Astrocyte (in vitro differentiated cells and primary cell): ENCODE results near the gene PRKCH. TPM values are rescaled to one million over a fixed set of nuclear protein-coding genes. Genes with fewer than 3 reads are reported as not detected.

Experiments
- DNase-seq: peaks from one replicate; pipeline ENCODE4 v3.0.0-alpha.2; 2010; ENCODE audit warnings: low read depth
- FAIRE-seq: peaks from 2 replicates; lab custom pipeline; 2011; peaks lifted over from hg19 to GRCh38; lab: Jason Lieb, UNC
- H2AFZ ChIP-seq: 2 replicates; pipeline ENCODE4 v1.6.0; 2012; ENCODE audit warnings: low read depth, low read length, inconsistent platforms
- H3K27ac ChIP-seq: 2 replicates; pipeline ENCODE4 v1.5.1; 2011; ENCODE audit warnings: low read depth, low read length, inconsistent platforms
- H3K27me3 ChIP-seq: 2 replicates; pipeline ENCODE4 v1.6.0; 2011; ENCODE audit warnings: low read length, inconsistent platforms; ENCODE audit not compliant: insufficient read depth
- H3K36me3 ChIP-seq: 2 replicates; pipeline ENCODE4 v1.5.1; 2011; ENCODE audit warnings: low read length, inconsistent platforms; ENCODE audit not compliant: insufficient read depth
- H3K4me1 ChIP-seq: 2 replicates; pipeline ENCODE4 v1.5.1; 2011; ENCODE audit warnings: low read length, inconsistent platforms; ENCODE audit not compliant: insufficient read depth
- H3K4me2 ChIP-seq: 2 replicates; pipeline ENCODE4 v1.6.0; 2012; ENCODE audit warnings: low read length, inconsistent platforms
- H3K4me3 ChIP-seq: 2 replicates; pipeline ENCODE4 v1.5.1; 2011; ENCODE audit warnings: low read depth, mild to moderate bottlenecking, low read length, inconsistent platforms; ENCODE audit not compliant: insufficient read depth
- H3K79me2 ChIP-seq: 2 replicates; pipeline ENCODE4 v1.6.0; 2012; ENCODE audit warnings: mild to moderate bottlenecking, low read length, inconsistent platforms; ENCODE audit not compliant: insufficient read depth
- H3K9ac ChIP-seq: 2 replicates; pipeline ENCODE4 v1.6.0; 2012; ENCODE audit warnings: mild to moderate bottlenecking, low read length, inconsistent platforms
- H3K9me3 ChIP-seq: 2 replicates; pipeline ENCODE4 v1.5.1; 2012; ENCODE audit warnings: low read depth, mild to moderate bottlenecking, low read length, inconsistent platforms; ENCODE audit not compliant: insufficient read depth
- H4K20me1 ChIP-seq: 2 replicates; pipeline ENCODE4 v1.6.0; 2012; ENCODE audit warnings: low read length, inconsistent platforms; ENCODE audit not compliant: insufficient read depth
- H3K27ac Mint-ChIP-seq: one replicate; pipeline ENCODE4 v1.8.0; 2021; ENCODE audit warnings: mild to moderate bottlenecking, mixed read lengths; ENCODE audit not compliant: unreplicated experiment
- H3K27me3 Mint-ChIP-seq: one replicate; pipeline ENCODE4 v1.8.0; 2021; ENCODE audit warnings: low read depth, mixed read lengths; ENCODE audit not compliant: unreplicated experiment
- H3K36me3 Mint-ChIP-seq: one replicate; pipeline ENCODE4 v1.8.0; 2021; ENCODE audit warnings: low read depth, mixed read lengths; ENCODE audit not compliant: unreplicated experiment
- H3K4me1 Mint-ChIP-seq: one replicate; pipeline ENCODE4 v1.8.0; 2021; ENCODE audit warnings: low read depth, mixed read lengths; ENCODE audit not compliant: unreplicated experiment
- H3K4me3 Mint-ChIP-seq: one replicate; pipeline ENCODE4 v1.8.0; 2021; ENCODE audit warnings: mild to moderate bottlenecking, moderate library complexity, mixed read lengths; ENCODE audit not compliant: unreplicated experiment
- H3K9me3 Mint-ChIP-seq: one replicate; pipeline ENCODE4 v1.8.0; 2021; ENCODE audit warnings: mild to moderate bottlenecking, mixed read lengths; ENCODE audit not compliant: unreplicated experiment
- EZH2 ChIP-seq: IDR thresholded peaks from 2 replicates; pipeline ENCODE4 v1.6.1; 2012; ENCODE audit warnings: mild to moderate bottlenecking, low read length, inconsistent platforms; ENCODE audit not compliant: insufficient read depth
- total RNA-seq: library from RNA; stranded (reverse); gene quantifications from 2 replicates; pipeline ENCODE4 v1.2.1, GENCODE V29; 2021
- TF ChIP-seq, protein P1 (sequence below): IDR thresholded peaks from 2 replicates; pipeline ENCODE4 v1.5.1; 2011; ENCODE audit warnings: low read depth, mild to moderate bottlenecking, inconsistent platforms, low read length, moderate library complexity; ENCODE audit not compliant: insufficient read depth

The PRKCH gene
- total RNA-seq, 1 donor from 2014 or later, result 6.0 TPM

DNA sequence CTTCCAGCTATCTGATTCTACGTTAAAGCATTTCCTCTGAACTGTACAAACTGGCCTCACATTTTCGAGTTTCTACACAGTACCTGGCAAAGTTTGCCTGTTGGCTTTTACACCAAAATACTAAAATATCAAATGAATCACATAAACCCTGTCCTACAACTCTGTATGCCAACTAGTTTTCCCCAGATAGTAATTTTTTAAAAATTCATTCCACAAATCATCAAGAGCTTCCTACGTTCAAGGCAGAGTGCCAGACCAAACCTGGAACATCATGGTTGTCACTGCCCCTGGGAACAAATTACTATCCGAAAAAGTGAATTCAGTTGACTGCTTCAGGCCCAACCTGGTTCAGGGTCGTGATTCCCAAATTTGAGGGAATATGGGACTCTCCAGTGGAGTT lies 42.3 kb upstream of the PRKCH start:
- Histone ChIP-seq H3K27me3 (peaks cover 43% of the 10 kb centered on the region), H4K20me1 (no peaks in the 10 kb centered on the region), H3K79me2 (no peaks in the 10 kb centered on the region), H2AFZ (no peak overlapping the region), H3K36me3 (no peaks in the 10 kb centered on the region), H3K9me3 (peaks cover 5% of the 10 kb centered on the region), H3K4me1 (peaks cover 6% of the 10 kb centered on the region), H3K9ac (no peak overlapping the region), H3K4me2 (no peak overlapping the region), H3K4me3 (no peak overlapping the region), H3K27ac (no peak overlapping the region)
- peaks cover 1% of the 10 kb centered on the region for H3K36me3 Mint-ChIP-seq
- H3K27me3 Mint-ChIP-seq, result peaks cover 35% of the 10 kb centered on the region
- DNase-seq, result no peak
- H3K4me3 Mint-ChIP-seq, result no peak overlapping the region
- H3K27ac Mint-ChIP-seq, result no peak overlapping the region
- H3K4me1 Mint-ChIP-seq, result no peaks in the 10 kb centered on the region
- TF ChIP-seq, protein P1, sequence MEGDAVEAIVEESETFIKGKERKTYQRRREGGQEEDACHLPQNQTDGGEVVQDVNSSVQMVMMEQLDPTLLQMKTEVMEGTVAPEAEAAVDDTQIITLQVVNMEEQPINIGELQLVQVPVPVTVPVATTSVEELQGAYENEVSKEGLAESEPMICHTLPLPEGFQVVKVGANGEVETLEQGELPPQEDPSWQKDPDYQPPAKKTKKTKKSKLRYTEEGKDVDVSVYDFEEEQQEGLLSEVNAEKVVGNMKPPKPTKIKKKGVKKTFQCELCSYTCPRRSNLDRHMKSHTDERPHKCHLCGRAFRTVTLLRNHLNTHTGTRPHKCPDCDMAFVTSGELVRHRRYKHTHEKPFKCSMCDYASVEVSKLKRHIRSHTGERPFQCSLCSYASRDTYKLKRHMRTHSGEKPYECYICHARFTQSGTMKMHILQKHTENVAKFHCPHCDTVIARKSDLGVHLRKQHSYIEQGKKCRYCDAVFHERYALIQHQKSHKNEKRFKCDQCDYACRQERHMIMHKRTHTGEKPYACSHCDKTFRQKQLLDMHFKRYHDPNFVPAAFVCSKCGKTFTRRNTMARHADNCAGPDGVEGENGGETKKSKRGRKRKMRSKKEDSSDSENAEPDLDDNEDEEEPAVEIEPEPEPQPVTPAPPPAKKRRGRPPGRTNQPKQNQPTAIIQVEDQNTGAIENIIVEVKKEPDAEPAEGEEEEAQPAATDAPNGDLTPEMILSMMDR, result no peak
- TF ChIP-seq EZH2, result no peak
- H3K9me3 Mint-ChIP-seq, result peaks cover 5% of the 10 kb centered on the region
- no peak for FAIRE-seq

GRCh38 chr14:61280092-61280525 lies 41.3 kb upstream of the PRKCH start:
- peak overlapping the region; percentile 89 for H3K4me2 ChIP-seq

More at GRCh38 chr14:61280092-61280525, 41.3 kb upstream of the PRKCH start:
- peaks cover 6% of the 10 kb centered on the region for H3K4me1 ChIP-seq
- no peak for DNase-seq
- peaks cover 5% of the 10 kb centered on the region for H3K9me3 ChIP-seq
- Mint-ChIP-seq H3K36me3 (peaks cover 1% of the 10 kb centered on the region), H3K4me3 (peak overlapping the region; percentile 64), H3K9me3 (peaks cover 2% of the 10 kb centered on the region), H3K4me1 (no peaks in the 10 kb centered on the region), H3K27me3 (peaks cover 33% of the 10 kb centered on the region), H3K27ac (no peak overlapping the region)
- H2AFZ ChIP-seq, result peak overlapping the region; percentile 94
- H3K27ac ChIP-seq, result no peak overlapping the region
- TF ChIP-seq EZH2, result no peak
- TF ChIP-seq, protein P1, result no peak
- peak overlapping the region; percentile 56 for H3K9ac ChIP-seq
- no peak for FAIRE-seq
- H4K20me1 ChIP-seq, result no peaks in the 10 kb centered on the region
- no peaks in the 10 kb centered on the region for H3K79me2 ChIP-seq
- H3K36me3 ChIP-seq, result no peaks in the 10 kb centered on the region
- H3K27me3 ChIP-seq, result peaks cover 39% of the 10 kb centered on the region
- peak overlapping the region; percentile 64 for H3K4me3 ChIP-seq
